CD4-positive, alpha-beta T cell treated with Interleukin-17A for 1 hour (primary cell): ENCODE measurements around the gene ITGA11.

ENCODE experiments used
- DNase-seq: peaks from one replicate; pipeline ENCODE4 v3.0.0-alpha.2; 2020

Gene ITGA11

GRCh38 chr15:68447976-68448755 lies 16.2 kb upstream of the ITGA11 start:
- DNase-seq, result no peak

- no peak for DNase-seq
Measured at GRCh38 chr15:68447209-68447608, 15.2 kb upstream of the ITGA11 start.

GRCh38 chr15:68445351-68445750 lies 13.4 kb upstream of the ITGA11 start:
- no peak for DNase-seq

- no peak for DNase-seq
Measured at GRCh38 chr15:68444336-68444735, 12.4 kb upstream of the ITGA11 start.

GRCh38 chr15:68442903-68443302 lies 10.9 kb upstream of the ITGA11 start:
- no peak for DNase-seq

- no peak for DNase-seq
Measured at GRCh38 chr15:68442041-68442440, 10.1 kb upstream of the ITGA11 start.

GRCh38 chr15:68441045-68441743 lies 9.2 kb upstream of the ITGA11 start:
- no peak for DNase-seq

GRCh38 chr15:68440136-68440535 lies 8.2 kb upstream of the ITGA11 start:
- no peak for DNase-seq

- no peak for DNase-seq
Measured at GRCh38 chr15:68439506-68439905, 7.5 kb upstream of the ITGA11 start.

GRCh38 chr15:68436680-68437079 lies 4.7 kb upstream of the ITGA11 start:
- no peak for DNase-seq

GRCh38 chr15:68435966-68436365 lies 4.0 kb upstream of the ITGA11 start:
- no peak for DNase-seq

- DNase-seq, result no peak
Measured at GRCh38 chr15:68434021-68434420, 2.1 kb upstream of the ITGA11 start.

GRCh38 chr15:68433551-68433950 lies 1.6 kb upstream of the ITGA11 start:
- no peak for DNase-seq

GRCh38 chr15:68432441-68433064 lies 590 bp upstream of the ITGA11 start:
- DNase-seq, result no peak

GRCh38 chr15:68431037-68431791 lies 749 bp downstream of the ITGA11 start:
- no peak for DNase-seq

GRCh38 chr15:68430471-68431036 lies 1.4 kb downstream of the ITGA11 start:
- no peak for DNase-seq

- DNase-seq, result no peak
Measured at GRCh38 chr15:68429691-68430470, 2.1 kb downstream of the ITGA11 start.

GRCh38 chr15:68428431-68428940 lies 3.5 kb downstream of the ITGA11 start:
- DNase-seq, result no peak

- DNase-seq, result no peak
Measured at GRCh38 chr15:68427963-68428362, 4.0 kb downstream of the ITGA11 start.

GRCh38 chr15:68427366-68427765 lies 4.6 kb downstream of the ITGA11 start:
- DNase-seq, result no peak

- no peak for DNase-seq
Measured at GRCh38 chr15:68426116-68426515, 5.8 kb downstream of the ITGA11 start.
